Vagina (tissue), 2 donors: Measurements from ENCODE around the gene RNF112. TPM values are rescaled to one million over a fixed set of nuclear protein-coding genes. Genes with fewer than 3 reads are reported as not detected.

Experiments used
- DNase-seq, 2 donors: peaks; one replicate each; pipeline ENCODE4 v3.0.0-alpha.2; 2017; ENCODE audit errors: extremely low spot score in 2 of 2
- H3K27ac ChIP-seq: fragments of 200-600 bp; sonication (generic); one replicate; pipeline ENCODE4 v1.5.1; 2019
- H3K27me3 ChIP-seq: fragments of 200-600 bp; sonication (generic); one replicate; pipeline ENCODE4 v1.5.1; 2019
- H3K36me3 ChIP-seq, 2 donors: fragments of 200-600 bp; sonication (generic); one replicate each; pipeline ENCODE4 v1.5.1; 2017 to 2019
- H3K4me1 ChIP-seq: fragments of 200-600 bp; sonication (generic); one replicate; pipeline ENCODE4 v1.5.1; 2019
- H3K4me3 ChIP-seq, 2 donors: fragments of 200-600 bp; sonication (generic); 1 replicate in 1 of 2; 2 replicates in 1 of 2; pipeline ENCODE4 v1.5.1; 2016 to 2019
- H3K9me3 ChIP-seq: fragments of 200-600 bp; sonication (generic); one replicate; pipeline ENCODE4 v1.5.1; 2019
- POLR2A ChIP-seq, 2 donors: fragments of 450-650 bp; IDR thresholded peaks; one replicate each; pipeline ENCODE4 v1.6.1; 2017; ENCODE audit warnings: antibody characterized with exemption in 2 of 2, mild to moderate bottlenecking in 2 of 2, moderate library complexity in 2 of 2
- POLR2AphosphoS5 ChIP-seq, 2 donors: sonication (generic); formaldehyde crosslinking; IDR thresholded peaks; one replicate each; pipeline ENCODE4 v1.9.0; 2017; ENCODE audit warnings: antibody characterized with exemption in 2 of 2, mild to moderate bottlenecking in 2 of 2, low read depth in 1 of 2; ENCODE audit not compliant: insufficient read depth in 1 of 2
- intact Hi-C: fragments of 100-400 bp; cut with DNase I; formaldehyde crosslinking; loops from one replicate; pipeline ENCODE4 v1.15.1; 2023
- total RNA-seq: library from RNA; depleted of rRNA; stranded (reverse); fragments of >200 nt; gene quantifications from one replicate; pipeline ENCODE4 v1.2.3, GENCODE V29; 2016
- TF ChIP-seq, protein P1 (sequence below), 3 experiments: fragments of 450-650 bp in 2 of 3; fragments of 200-600 bp in 1 of 3; sonication (generic) in 1 of 3; IDR thresholded peaks; one replicate each; pipeline ENCODE4 v1.5.1; 2017 to 2019; ENCODE audit warnings: antibody characterized with exemption in 3 of 3, mild to moderate bottlenecking in 2 of 3, moderate library complexity in 2 of 3

RNF112 gene
- total RNA-seq, 1 donor from 2014 or later: 1.5 TPM

DNA sequence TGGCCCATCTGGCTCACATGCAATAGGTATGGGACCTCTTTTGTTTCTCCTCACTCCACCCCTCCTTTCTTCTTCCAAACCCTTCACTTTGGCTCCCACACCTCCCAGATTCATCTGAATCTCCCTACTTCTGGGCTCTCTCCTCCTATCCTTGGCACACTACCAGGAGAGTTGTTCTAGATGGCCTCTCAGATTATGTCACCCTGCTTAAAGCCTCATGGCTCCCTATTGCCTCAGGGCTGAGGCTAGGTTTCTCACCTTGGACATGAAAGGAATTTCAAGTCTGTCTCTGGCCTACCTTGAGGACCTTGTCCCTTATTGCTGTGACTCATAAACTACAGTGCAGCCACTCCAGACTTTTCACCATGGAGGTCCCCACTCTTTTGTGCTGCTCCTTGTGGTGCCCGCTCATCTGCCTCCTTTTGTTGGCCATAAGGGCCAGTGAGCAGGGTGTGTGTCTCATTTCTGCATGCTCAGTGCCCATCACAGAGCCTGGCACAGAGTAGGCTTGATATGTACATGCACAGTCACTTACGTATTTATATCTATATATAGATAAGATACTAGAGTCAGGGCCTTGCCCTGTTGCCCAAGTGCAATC, 23.0 kb upstream of the RNF112 start:
- TF ChIP-seq POLR2AphosphoS5 (IDR thresholded peaks at IDR 0.05; ENCODE audit: insufficient read depth in 1 of 2, low read depth in 1 of 2) (no peak), POLR2A (IDR thresholded peaks at IDR 0.05) (no peak)
- TF ChIP-seq, protein P1, sequence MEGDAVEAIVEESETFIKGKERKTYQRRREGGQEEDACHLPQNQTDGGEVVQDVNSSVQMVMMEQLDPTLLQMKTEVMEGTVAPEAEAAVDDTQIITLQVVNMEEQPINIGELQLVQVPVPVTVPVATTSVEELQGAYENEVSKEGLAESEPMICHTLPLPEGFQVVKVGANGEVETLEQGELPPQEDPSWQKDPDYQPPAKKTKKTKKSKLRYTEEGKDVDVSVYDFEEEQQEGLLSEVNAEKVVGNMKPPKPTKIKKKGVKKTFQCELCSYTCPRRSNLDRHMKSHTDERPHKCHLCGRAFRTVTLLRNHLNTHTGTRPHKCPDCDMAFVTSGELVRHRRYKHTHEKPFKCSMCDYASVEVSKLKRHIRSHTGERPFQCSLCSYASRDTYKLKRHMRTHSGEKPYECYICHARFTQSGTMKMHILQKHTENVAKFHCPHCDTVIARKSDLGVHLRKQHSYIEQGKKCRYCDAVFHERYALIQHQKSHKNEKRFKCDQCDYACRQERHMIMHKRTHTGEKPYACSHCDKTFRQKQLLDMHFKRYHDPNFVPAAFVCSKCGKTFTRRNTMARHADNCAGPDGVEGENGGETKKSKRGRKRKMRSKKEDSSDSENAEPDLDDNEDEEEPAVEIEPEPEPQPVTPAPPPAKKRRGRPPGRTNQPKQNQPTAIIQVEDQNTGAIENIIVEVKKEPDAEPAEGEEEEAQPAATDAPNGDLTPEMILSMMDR (IDR thresholded peaks at IDR 0.05): no peak
- DNase-seq: no peak
- intact Hi-C loops: no loop called here
- Histone ChIP-seq H3K4me1 (peaks cover 73% of the 10 kb centered on the region), H3K9me3 (no peaks in the 10 kb centered on the region), H3K4me3 (no peak overlapping the region), H3K27me3 (no peaks in the 10 kb centered on the region), H3K27ac (peak overlapping the region; percentile 95), H3K36me3 (peaks cover 0 to 9% of the 10 kb centered on the region in 2 donors)

DNA sequence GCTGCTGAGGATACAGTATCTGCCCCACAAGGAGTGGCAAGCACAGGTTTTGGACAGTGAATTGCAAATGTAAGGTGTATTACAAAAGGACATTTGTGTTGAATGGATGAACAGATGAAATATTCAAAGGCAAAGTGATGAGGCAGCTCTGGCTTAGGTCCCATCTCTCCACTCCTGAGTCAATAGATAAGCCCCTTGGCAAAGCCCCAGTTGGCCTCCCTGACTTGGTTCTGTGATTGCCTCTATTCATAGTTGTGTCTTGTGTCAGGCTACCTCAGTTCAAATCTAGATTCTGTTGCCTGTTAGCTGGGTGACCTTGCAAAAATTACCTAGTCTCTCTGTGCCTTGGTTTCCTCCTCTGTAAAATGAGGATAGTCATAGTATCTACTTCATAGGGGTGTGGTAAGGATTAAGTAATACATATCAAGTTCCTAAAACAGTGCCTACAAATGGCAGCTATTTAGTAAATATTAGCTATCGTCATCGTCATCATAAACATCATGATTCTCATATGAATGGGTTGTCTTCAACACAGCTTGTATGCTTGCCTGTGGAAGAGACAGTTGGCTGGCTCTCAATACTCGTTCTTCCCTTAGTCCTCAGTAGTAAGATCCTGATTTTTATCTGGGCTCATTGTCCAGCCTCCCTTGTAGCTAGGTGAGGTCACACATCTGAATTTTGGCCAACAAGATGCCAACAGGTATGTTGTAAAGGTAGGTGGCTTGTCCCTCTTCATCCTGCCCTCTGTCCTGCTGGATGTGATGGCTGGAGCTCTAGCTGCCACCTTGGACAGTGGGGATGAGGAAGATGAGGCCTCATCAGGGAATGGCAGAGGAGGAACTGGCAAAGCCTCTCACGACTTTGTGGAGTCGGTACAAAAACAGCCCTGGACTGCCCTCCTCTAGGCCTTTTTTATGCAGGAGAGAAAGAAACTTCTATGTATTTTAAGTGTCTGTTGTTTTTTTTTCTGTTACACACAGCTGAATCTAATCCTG, 21.9 kb upstream of the RNF112 start:
- DNase-seq: no peak
- TF ChIP-seq, protein P1 (IDR thresholded peaks at IDR 0.05): no peak
- TF ChIP-seq POLR2A (IDR thresholded peaks at IDR 0.05): no peak
- TF ChIP-seq POLR2AphosphoS5 (IDR thresholded peaks at IDR 0.05; ENCODE audit: insufficient read depth in 1 of 2, low read depth in 1 of 2): no peak
- Histone ChIP-seq H3K27ac (peak overlapping the region; percentile 95), H3K36me3 (no peaks in the 10 kb centered on the region), H3K4me3 (no peak overlapping the region), H3K27me3 (no peaks in the 10 kb centered on the region), H3K4me1 (peaks cover 62% of the 10 kb centered on the region), H3K9me3 (no peaks in the 10 kb centered on the region)
- intact Hi-C loops: no loop called here

DNA sequence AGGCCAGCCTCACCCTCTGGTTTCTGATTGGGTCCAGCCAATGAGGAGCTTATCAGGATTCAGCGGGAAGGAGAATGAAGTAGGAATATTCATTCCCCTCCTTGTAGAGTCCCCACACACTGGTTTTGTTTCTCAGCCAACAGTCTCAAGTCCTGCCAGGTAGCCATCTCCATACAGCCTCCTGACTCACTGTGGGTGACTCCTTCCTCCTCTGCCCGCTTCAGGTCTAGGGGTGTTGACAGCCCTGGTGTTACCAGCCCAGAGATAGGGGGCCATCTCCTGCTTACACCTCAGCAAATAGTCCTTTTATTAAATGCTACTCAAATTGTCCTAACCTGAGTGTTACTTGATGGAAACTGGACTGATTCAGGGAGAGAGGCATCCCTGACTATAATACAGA, 20.1 kb upstream of the RNF112 start:
- Histone ChIP-seq H3K27ac (no peak overlapping the region), H3K36me3 (no peaks in the 10 kb centered on the region), H3K4me1 (peaks cover 46% of the 10 kb centered on the region), H3K9me3 (no peaks in the 10 kb centered on the region), H3K4me3 (no peak overlapping the region), H3K27me3 (no peaks in the 10 kb centered on the region)
- intact Hi-C loops: no loop called here
- no peak for DNase-seq
- TF ChIP-seq POLR2AphosphoS5 (IDR thresholded peaks at IDR 0.05; ENCODE audit: insufficient read depth in 1 of 2, low read depth in 1 of 2): no peak
- TF ChIP-seq POLR2A (IDR thresholded peaks at IDR 0.05): no peak
- TF ChIP-seq, protein P1 (IDR thresholded peaks at IDR 0.05): no peak

DNA sequence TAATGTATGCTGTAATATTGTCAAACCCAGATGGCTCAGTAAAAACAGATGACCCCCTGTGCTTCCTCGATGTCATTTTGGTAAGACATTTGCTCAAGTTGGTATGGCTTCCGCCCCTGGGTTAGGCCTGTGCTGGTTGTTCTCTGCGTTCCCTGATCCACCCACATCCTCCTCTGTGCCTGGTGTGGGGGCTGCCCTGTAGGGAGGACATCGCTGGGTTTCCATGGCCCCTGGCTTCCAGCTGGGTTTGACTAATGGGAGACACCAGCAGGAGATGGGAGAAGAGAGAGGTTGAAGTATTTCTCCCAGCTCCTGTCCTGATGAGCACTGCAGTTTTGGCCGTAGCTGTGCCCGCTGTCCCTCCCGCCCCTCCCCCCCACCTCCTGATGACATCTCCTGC, 19.6 kb upstream of the RNF112 start:
- Histone ChIP-seq H3K27me3 (no peaks in the 10 kb centered on the region), H3K36me3 (no peaks in the 10 kb centered on the region), H3K4me3 (no peak overlapping the region), H3K4me1 (peaks cover 41% of the 10 kb centered on the region), H3K9me3 (no peaks in the 10 kb centered on the region), H3K27ac (no peak overlapping the region)
- intact Hi-C loops: no loop called here
- no peak for TF ChIP-seq POLR2A (IDR thresholded peaks at IDR 0.05)
- TF ChIP-seq, protein P1 (IDR thresholded peaks at IDR 0.05): no peak
- no peak for TF ChIP-seq POLR2AphosphoS5 (IDR thresholded peaks at IDR 0.05; ENCODE audit: insufficient read depth in 1 of 2, low read depth in 1 of 2)
- DNase-seq: no peak
